ENCODE results near the gene PLCXD1.

DNA sequence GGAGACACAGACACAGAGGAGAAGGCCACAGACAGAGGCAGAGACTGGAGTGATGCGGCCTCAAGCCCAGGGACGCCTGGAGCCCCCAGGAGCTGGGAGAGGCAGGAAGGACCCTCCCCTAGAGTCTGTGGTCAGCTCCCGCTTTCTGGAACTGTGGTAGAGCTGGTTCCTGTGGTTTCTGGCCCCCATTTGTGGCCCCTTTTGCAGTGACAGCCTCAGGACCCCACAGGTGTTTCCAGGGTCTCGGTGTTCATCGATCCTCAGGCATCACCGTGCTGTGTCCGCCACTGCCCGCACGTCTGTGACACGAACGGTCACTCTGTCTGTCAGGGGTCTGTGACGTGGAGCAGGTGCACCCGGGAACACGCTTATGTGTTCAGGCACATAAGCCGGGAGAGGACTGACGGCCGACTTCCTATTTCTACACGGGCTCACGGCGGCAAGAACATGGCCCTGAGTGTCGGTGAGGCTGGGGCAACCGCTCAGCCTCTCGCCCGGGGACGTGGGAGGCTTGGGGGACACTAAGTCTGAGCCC, 29.5 kb downstream of the PLCXD1 start:
- TF ChIP-seq, protein P1, sequence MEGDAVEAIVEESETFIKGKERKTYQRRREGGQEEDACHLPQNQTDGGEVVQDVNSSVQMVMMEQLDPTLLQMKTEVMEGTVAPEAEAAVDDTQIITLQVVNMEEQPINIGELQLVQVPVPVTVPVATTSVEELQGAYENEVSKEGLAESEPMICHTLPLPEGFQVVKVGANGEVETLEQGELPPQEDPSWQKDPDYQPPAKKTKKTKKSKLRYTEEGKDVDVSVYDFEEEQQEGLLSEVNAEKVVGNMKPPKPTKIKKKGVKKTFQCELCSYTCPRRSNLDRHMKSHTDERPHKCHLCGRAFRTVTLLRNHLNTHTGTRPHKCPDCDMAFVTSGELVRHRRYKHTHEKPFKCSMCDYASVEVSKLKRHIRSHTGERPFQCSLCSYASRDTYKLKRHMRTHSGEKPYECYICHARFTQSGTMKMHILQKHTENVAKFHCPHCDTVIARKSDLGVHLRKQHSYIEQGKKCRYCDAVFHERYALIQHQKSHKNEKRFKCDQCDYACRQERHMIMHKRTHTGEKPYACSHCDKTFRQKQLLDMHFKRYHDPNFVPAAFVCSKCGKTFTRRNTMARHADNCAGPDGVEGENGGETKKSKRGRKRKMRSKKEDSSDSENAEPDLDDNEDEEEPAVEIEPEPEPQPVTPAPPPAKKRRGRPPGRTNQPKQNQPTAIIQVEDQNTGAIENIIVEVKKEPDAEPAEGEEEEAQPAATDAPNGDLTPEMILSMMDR (IDR thresholded peaks at IDR 0.05), result no peak
- TF ChIP-seq POLR2AphosphoS5 (IDR thresholded peaks at IDR 0.05) (no peak), POLR2A (IDR thresholded peaks at IDR 0.05) (no peak)

Measured in prostate gland (tissue), 2 donors.